GM12878 (cell line): ENCODE measurements around the gene APLP2. TPM values are rescaled to one million over a fixed set of nuclear protein-coding genes. Genes with fewer than 3 reads are reported as not detected.
A peak's percentile ranks its signal among the peaks of the same experiment; 100 is the strongest.

Experiments used
- ATAC-seq: fragments of 200-7000 bp; cut with Tn5 transposase; 3 replicates; pipeline ENCODE4 v1.9.1; 2020; ENCODE audit warnings: mild to moderate bottlenecking, moderate library complexity
- BruUV-seq: library from RNA; stranded (reverse); fragments of 400-500 nt; replicated peaks from 2 replicates; lab custom pipeline; 2021; lab: Mats Ljungman, UMichigan
- CTCF ChIA-PET: fragments of 300-600 bp; sonication (Branson Sonifier 250); formaldehyde crosslinking; extraction: SDS; loops from one replicate; lab custom pipeline; 2021; ENCODE audit warnings: inconsistent platforms; lab: Yijun Ruan, JAX
- POLR2A ChIA-PET: fragments of 350-600 bp; formaldehyde crosslinking; extraction: SDS; loops from one replicate; lab custom pipeline; 2021; ENCODE audit warnings: inconsistent platforms; lab: Charles Lee
- RAD21 ChIA-PET: fragments of 300-600 bp; sonication (Branson Sonifier 250); formaldehyde crosslinking; loops from one replicate; lab custom pipeline; 2023; ENCODE audit warnings: antibody characterized with exemption; ENCODE audit not compliant: unreplicated experiment; lab: Charles Lee
- SMC1A ChIA-PET: fragments of 300-600 bp; sonication (Branson Sonifier 250); formaldehyde crosslinking; loops from one replicate; lab custom pipeline; 2023; ENCODE audit not compliant: unreplicated experiment, uncharacterized antibody; lab: Charles Lee
- DNase-seq: peaks from one replicate; pipeline ENCODE4 v3.0.0-alpha.2; 2011; ENCODE audit warnings: low read depth, low spot score
- FAIRE-seq: peaks from 3 replicates; lab custom pipeline; 2011; peaks lifted over from hg19 to GRCh38; lab: Jason Lieb, UNC
- H2AFZ ChIP-seq: 2 replicates; pipeline ENCODE4 v1.6.0; 2011; ENCODE audit warnings: low read depth, low read length, control low read depth; ENCODE audit not compliant: control insufficient read depth
- H3K27ac ChIP-seq: 2 replicates; pipeline ENCODE4 v1.5.1; 2011; ENCODE audit warnings: control low read depth; ENCODE audit not compliant: control insufficient read depth, insufficient read depth
- H3K27me3 ChIP-seq, 2 experiments: replicated peaks in 1 of 2; 2 replicates each; pipeline versions ENCODE4 v1.6.0 to v1.6.1; 2011; ENCODE audit warnings: low read length in 1 of 2; ENCODE audit not compliant: control insufficient read depth in 2 of 2, insufficient read depth in 2 of 2
- H3K36me3 ChIP-seq, 2 experiments: 2 replicates each; pipeline ENCODE4 v1.5.1; 2011; ENCODE audit warnings: low read length in 1 of 2; ENCODE audit not compliant: control insufficient read depth in 2 of 2, insufficient read depth in 2 of 2
- H3K4me1 ChIP-seq: 2 replicates; pipeline ENCODE4 v1.6.1; 2011; ENCODE audit warnings: mild to moderate bottlenecking, low read length, moderate library complexity, mixed read lengths; ENCODE audit not compliant: control insufficient read depth, insufficient read depth
- H3K4me2 ChIP-seq: 2 replicates; pipeline ENCODE4 v1.6.0; 2011; ENCODE audit warnings: control low read depth; ENCODE audit not compliant: control insufficient read depth, insufficient read depth
- H3K4me3 ChIP-seq: fragments of 200-600 bp; sonication (generic); 2 replicates; pipeline ENCODE4 v1.5.1; 2016
- H3K79me2 ChIP-seq: 2 replicates; pipeline ENCODE4 v1.6.0; 2011; ENCODE audit warnings: low read length; ENCODE audit not compliant: control insufficient read depth, insufficient read depth
- H3K9ac ChIP-seq: 2 replicates; pipeline ENCODE4 v1.8.0; 2011; ENCODE audit warnings: low read length, control low read depth, mixed read lengths; ENCODE audit not compliant: control insufficient read depth, insufficient read depth
- H3K9me3 ChIP-seq: replicated peaks from 3 replicates; pipeline ENCODE4 v1.5.1; 2011; ENCODE audit warnings: mild to moderate bottlenecking, low read length; ENCODE audit not compliant: control insufficient read depth, insufficient read depth
- H4K20me1 ChIP-seq: 2 replicates; pipeline ENCODE4 v1.6.0; 2011; ENCODE audit not compliant: control insufficient read depth, insufficient read depth
- BCL11A ChIP-seq: IDR thresholded peaks from 2 replicates; pipeline ENCODE4 v1.6.1; 2011; ENCODE audit warnings: low read depth, low read length
- RFX5 ChIP-seq: IDR thresholded peaks from 2 replicates; pipeline ENCODE4 v1.6.1; 2011; ENCODE audit warnings: low read depth, low read length, improper control_type of control experiment
- STAT3 ChIP-seq: IDR thresholded peaks from 2 replicates; pipeline ENCODE4 v1.6.1; 2011; ENCODE audit warnings: low read depth, low read length, improper control_type of control experiment
- WGBS: methylation state at CpG from one replicate; pipeline ENCODE4 v1.1.6; 2016; ENCODE audit warnings: low lambda C conversion rate; ENCODE audit not compliant: insufficient replicate concordance, insufficient coverage; ENCODE audit errors: missing lambda C conversion rate; 5-methylcytosine and 5-hydroxymethylcytosine counted together
- in situ Hi-C: fragments of 300-500 bp; cut with MboI; formaldehyde crosslinking; loops from 9 replicates; pipeline ENCODE4 v1.14.3; 2018; ENCODE audit warnings: mixed read lengths
- intact Hi-C: fragments of 100-400 bp; cut with micrococcal nuclease; formaldehyde crosslinking; loops from one replicate; pipeline ENCODE4 v1.14.2; 2022; ENCODE audit not compliant: unreplicated experiment
- polyA plus RNA-seq, 11 experiments: library from polyadenylated mRNA; depleted of rRNA in 4 of 11; unstranded in 6 of 11; stranded (reverse) in 5 of 11; fragments of >200 nt; fragmentation: Nextera tagmentation in 4 of 11; fragmentation: Illumina TruSeq in 1 of 11; extraction: Ambion mirVana in 4 of 11; extraction: Trizol in 1 of 11; gene quantifications; 1 replicate in 1 of 11; 2 replicates in 10 of 11; pipeline versions ENCODE4 v1.2.1 to v1.2.3, GENCODE V29; 2011 to 2016; ENCODE audit warnings: inconsistent platforms in 2 of 11, missing spikeins in 2 of 11, low read depth in 1 of 11
- total RNA-seq, 4 experiments: library from RNA; depleted of rRNA in 3 of 4; stranded (reverse); fragments of >200 nt in 3 of 4; fragmentation: Illumina TruSeq in 1 of 4; extraction: Trizol in 1 of 4; gene quantifications; 2 replicates each; pipeline versions ENCODE4 v1.2.1 to v1.2.3, GENCODE V29; 2013 to 2021
- TF ChIP-seq, protein P1 (sequence below): fragments of 450-650 bp; IDR thresholded peaks from 2 replicates; pipeline ENCODE4 v1.6.1; 2017; ENCODE audit warnings: mild to moderate bottlenecking, moderate library complexity

The APLP2 gene
- total and polyA plus RNA-seq, 10 of the 15 experiments (the other 5 are each of a cell fraction or from before 2014, with no cell fraction given) = 2.3 to 38.8 (median 21.3) TPM

DNA sequence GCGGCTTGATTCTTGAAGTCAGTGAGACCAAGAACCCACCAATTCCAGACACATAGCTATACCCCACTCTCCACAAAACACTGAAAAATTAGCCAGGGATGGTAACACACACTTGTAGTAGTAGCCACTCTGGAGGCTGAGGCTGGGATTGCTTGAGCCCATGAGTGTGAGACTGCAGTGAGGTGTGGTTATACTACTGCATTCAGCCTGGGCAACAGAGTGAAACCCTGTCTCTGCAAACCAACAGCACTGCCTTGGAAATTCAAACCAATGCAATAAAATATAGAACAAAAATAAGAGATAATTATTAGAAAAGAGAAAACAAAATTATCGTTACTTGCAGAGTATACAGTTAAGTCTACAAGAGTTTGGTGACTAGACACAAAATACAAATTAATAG is 46.9 kb upstream of the APLP2 start:
- Histone ChIP-seq H3K4me3 (no peak overlapping the region), H3K9me3 (no peaks in the 10 kb centered on the region), H3K4me2 (no peak overlapping the region), H3K27ac (no peak overlapping the region), H4K20me1 (no peaks in the 10 kb centered on the region), H3K79me2 (no peaks in the 10 kb centered on the region), H3K27me3 (peaks cover 0 to 1% of the 10 kb centered on the region in 2 experiments; a peak in 2 of 4 replicates), H3K4me1 (peaks cover 5% of the 10 kb centered on the region), H3K36me3 (no peaks in the 10 kb centered on the region), H3K9ac (no peak overlapping the region), H2AFZ (no peak overlapping the region)
- DNase-seq (no peak), FAIRE-seq (no peak), ATAC-seq (peak; percentile 70)
- in situ Hi-C loops = no loop called here
- TF ChIP-seq, protein P1, sequence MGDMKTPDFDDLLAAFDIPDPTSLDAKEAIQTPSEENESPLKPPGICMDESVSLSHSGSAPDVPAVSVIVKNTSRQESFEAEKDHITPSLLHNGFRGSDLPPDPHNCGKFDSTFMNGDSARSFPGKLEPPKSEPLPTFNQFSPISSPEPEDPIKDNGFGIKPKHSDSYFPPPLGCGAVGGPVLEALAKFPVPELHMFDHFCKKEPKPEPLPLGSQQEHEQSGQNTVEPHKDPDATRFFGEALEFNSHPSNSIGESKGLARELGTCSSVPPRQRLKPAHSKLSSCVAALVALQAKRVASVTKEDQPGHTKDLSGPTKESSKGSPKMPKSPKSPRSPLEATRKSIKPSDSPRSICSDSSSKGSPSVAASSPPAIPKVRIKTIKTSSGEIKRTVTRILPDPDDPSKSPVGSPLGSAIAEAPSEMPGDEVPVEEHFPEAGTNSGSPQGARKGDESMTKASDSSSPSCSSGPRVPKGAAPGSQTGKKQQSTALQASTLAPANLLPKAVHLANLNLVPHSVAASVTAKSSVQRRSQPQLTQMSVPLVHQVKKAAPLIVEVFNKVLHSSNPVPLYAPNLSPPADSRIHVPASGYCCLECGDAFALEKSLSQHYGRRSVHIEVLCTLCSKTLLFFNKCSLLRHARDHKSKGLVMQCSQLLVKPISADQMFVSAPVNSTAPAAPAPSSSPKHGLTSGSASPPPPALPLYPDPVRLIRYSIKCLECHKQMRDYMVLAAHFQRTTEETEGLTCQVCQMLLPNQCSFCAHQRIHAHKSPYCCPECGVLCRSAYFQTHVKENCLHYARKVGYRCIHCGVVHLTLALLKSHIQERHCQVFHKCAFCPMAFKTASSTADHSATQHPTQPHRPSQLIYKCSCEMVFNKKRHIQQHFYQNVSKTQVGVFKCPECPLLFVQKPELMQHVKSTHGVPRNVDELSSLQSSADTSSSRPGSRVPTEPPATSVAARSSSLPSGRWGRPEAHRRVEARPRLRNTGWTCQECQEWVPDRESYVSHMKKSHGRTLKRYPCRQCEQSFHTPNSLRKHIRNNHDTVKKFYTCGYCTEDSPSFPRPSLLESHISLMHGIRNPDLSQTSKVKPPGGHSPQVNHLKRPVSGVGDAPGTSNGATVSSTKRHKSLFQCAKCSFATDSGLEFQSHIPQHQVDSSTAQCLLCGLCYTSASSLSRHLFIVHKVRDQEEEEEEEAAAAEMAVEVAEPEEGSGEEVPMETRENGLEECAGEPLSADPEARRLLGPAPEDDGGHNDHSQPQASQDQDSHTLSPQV = no peak
- TF ChIP-seq BCL11A = no peak
- TF ChIP-seq RFX5 = no peak
- no peak for TF ChIP-seq STAT3
- CTCF ChIA-PET = interaction anchor here (1.4 kb wide), 1 partner anchor 9 kb away, joined by 3 read pairs; no protein-coding TSS in a partner anchor
- POLR2A ChIA-PET = no interaction called here
- RAD21 ChIA-PET = no interaction called here
- no TSS peak for BruUV-seq
- intact Hi-C loops = loop anchor here (1.0 kb wide), 1 partner anchor 18 kb away; no protein-coding TSS in a partner anchor
- SMC1A ChIA-PET = interaction anchor here (1.7 kb wide), 1 partner anchor 109 kb away, joined by 3 read pairs; no protein-coding TSS in a partner anchor
- 52% methylated on average over 2 of the region's 2 CpGs for WGBS
